HepG2 (cell line): ENCODE data around the gene ABCG4. TPM values are rescaled to one million over a fixed set of nuclear protein-coding genes. Genes with fewer than 3 reads are reported as not detected.
A peak's percentile ranks its signal among the peaks of the same experiment; 100 is the strongest.

ENCODE experiments used
- ARHGAP35 ChIP-seq: sonication (generic); formaldehyde crosslinking; IDR thresholded peaks from 2 replicates; pipeline ENCODE4 v1.9.0; 2022; ENCODE audit warnings: mild to moderate bottlenecking, inconsistent platforms, moderate library complexity, missing genetic modification reagents, borderline replicate concordance
- BCLAF1 ChIP-seq: fragments of 450-650 bp; IDR thresholded peaks from 2 replicates; pipeline ENCODE4 v1.6.1; 2017; ENCODE audit warnings: mild to moderate bottlenecking
- GABPA ChIP-seq, 2 experiments: IDR thresholded peaks; 2 replicates each; pipeline ENCODE4 v1.6.1; 2011 to 2016; ENCODE audit warnings: low read depth in 2 of 2, low read length in 1 of 2, missing biosample characterization in 1 of 2, missing genetic modification characterization in 1 of 2
- GMEB2 ChIP-seq: IDR thresholded peaks from 2 replicates; pipeline ENCODE4 v1.6.1; 2016; ENCODE audit warnings: missing biosample characterization, missing genetic modification reagents, low read depth
- GPBP1L1 ChIP-seq: sonication (generic); formaldehyde crosslinking; IDR thresholded peaks from 2 replicates; pipeline ENCODE4 v1.5.0; 2020; ENCODE audit warnings: mild to moderate bottlenecking, missing genetic modification reagents
- GRHL1 ChIP-seq: sonication (generic); formaldehyde crosslinking; conservative IDR thresholded peaks from 2 replicates; pipeline ENCODE4 v1.8.0; 2022; ENCODE audit warnings: missing genetic modification reagents
- MIER3 ChIP-seq: IDR thresholded peaks from 2 replicates; pipeline ENCODE4 v1.6.1; 2016; ENCODE audit warnings: missing compliant biosample characterization, borderline replicate concordance
- MIXL1 ChIP-seq: IDR thresholded peaks from 2 replicates; pipeline ENCODE4 v1.6.1; 2016
- PAWR ChIP-seq: sonication (generic); formaldehyde crosslinking; IDR thresholded peaks from 2 replicates; pipeline ENCODE4 v1.4.0; 2020; ENCODE audit warnings: missing genetic modification reagents, mild to moderate bottlenecking, borderline replicate concordance
- PTBP1 ChIP-seq: fragments of 200-400 bp; formaldehyde crosslinking; IDR thresholded peaks from 2 replicates; pipeline ENCODE4 v1.6.1; 2018; ENCODE audit warnings: low read length, low read depth; ENCODE audit not compliant: poor library complexity, severe bottlenecking
- SIX4 ChIP-seq: sonication (generic); formaldehyde crosslinking; IDR thresholded peaks from 2 replicates; pipeline ENCODE4 v1.4.0; 2020; ENCODE audit warnings: missing genetic modification reagents
- SP5 ChIP-seq: IDR thresholded peaks from 2 replicates; pipeline ENCODE4 v1.6.1; 2016; ENCODE audit warnings: low read depth, borderline replicate concordance
- SPEN ChIP-seq: sonication (generic); formaldehyde crosslinking; IDR thresholded peaks from 2 replicates; pipeline ENCODE4 v1.5.1; 2020; ENCODE audit warnings: low read depth, mild to moderate bottlenecking, missing genetic modification reagents
- ZC3H4 ChIP-seq: sonication (generic); formaldehyde crosslinking; IDR thresholded peaks from 2 replicates; pipeline ENCODE4 v1.4.0; 2020; ENCODE audit warnings: missing genetic modification reagents, borderline replicate concordance
- ZNF362 ChIP-seq: sonication (generic); formaldehyde crosslinking; IDR thresholded peaks from 2 replicates; pipeline ENCODE4 v1.4.0; 2020; ENCODE audit warnings: missing genetic modification reagents, mild to moderate bottlenecking, borderline replicate concordance
- ZNF720 ChIP-seq: sonication (generic); formaldehyde crosslinking; IDR thresholded peaks from 2 replicates; pipeline ENCODE4 v1.4.0; 2020; ENCODE audit warnings: missing genetic modification reagents
- ZNF747 ChIP-seq: sonication (generic); formaldehyde crosslinking; IDR thresholded peaks from 2 replicates; pipeline ENCODE4 v1.8.1; 2023; ENCODE audit warnings: missing genetic modification reagents, mild to moderate bottlenecking, borderline replicate concordance
- ZNF878 ChIP-seq: sonication (generic); formaldehyde crosslinking; IDR thresholded peaks from 2 replicates; pipeline ENCODE4 v1.8.1; 2023; ENCODE audit warnings: mild to moderate bottlenecking, missing genetic modification reagents, moderate library complexity
- ZNF883 ChIP-seq: sonication (generic); formaldehyde crosslinking; IDR thresholded peaks from 2 replicates; pipeline ENCODE4 v1.5.1; 2020; ENCODE audit warnings: mild to moderate bottlenecking, missing genetic modification reagents; ENCODE audit errors: not compliant biosample characterization
- ZSCAN12 ChIP-seq: sonication (generic); formaldehyde crosslinking; IDR thresholded peaks from 2 replicates; pipeline ENCODE4 v1.9.0; 2021; ENCODE audit warnings: mild to moderate bottlenecking, missing genetic modification reagents
- polyA plus RNA-seq, 8 experiments: library from polyadenylated mRNA; depleted of rRNA in 3 of 8; stranded (reverse) in 7 of 8; unstranded in 1 of 8; fragments of >200 nt; fragmentation: Illumina TruSeq in 4 of 8; extraction: Trizol in 4 of 8; gene quantifications; 2 replicates each; pipeline versions ENCODE4 v1.2.1 to v1.2.3, GENCODE V29; 2011 to 2016; ENCODE audit warnings: low read depth in 4 of 8, missing spikeins in 1 of 8, mixed read lengths in 1 of 8; ENCODE audit not compliant: insufficient read depth in 1 of 8
- total RNA-seq, 5 experiments: library from RNA; depleted of rRNA; stranded (reverse); fragments of >200 nt; fragmentation: Illumina TruSeq; extraction: Trizol; gene quantifications; 2 replicates each; pipeline ENCODE4 v1.2.3, GENCODE V29; 2016; ENCODE audit warnings: low read depth in 1 of 5

ABCG4 gene
- total and polyA plus RNA-seq, 2 of the 13 experiments (the other 11 are each of a cell fraction or from before 2014, with no cell fraction given), result not detected

GRCh38 chr11:119168471-119169281 is 19.8 kb downstream of the ABCG4 start, which contains the start of gene NLRX1 (continued):
- no peak for TF ChIP-seq BCLAF1
- TF ChIP-seq ZNF362 (CRISPR knock-in tag), result no peak
- 0 out of 2 replicates have a peak, but pooled peaks have one; percentile 16 for TF ChIP-seq ZC3H4
- TF ChIP-seq SPEN (CRISPR knock-in tag), result peak; percentile 74
- TF ChIP-seq GMEB2 (CRISPR knock-in tag), result no peak
- no peak for TF ChIP-seq ARHGAP35
- 0 out of 2 replicates have a peak, but pooled peaks have one; percentile 43 for TF ChIP-seq ZNF878 (CRISPR knock-in tag)
- TF ChIP-seq ZSCAN12 (CRISPR knock-in tag), result no peak
- no peak for TF ChIP-seq ZNF883 (CRISPR knock-in tag)
- TF ChIP-seq GRHL1 (CRISPR knock-in tag), result no peak
- TF ChIP-seq MIXL1 (CRISPR knock-in tag), result no peak
- no peak; the same call in 1 of the 2 replicates for TF ChIP-seq SIX4 (CRISPR knock-in tag)
- TF ChIP-seq PTBP1, result no peak
- TF ChIP-seq ZNF747 (CRISPR knock-in tag), result peak; percentile 67; the same call in 1 of the 2 replicates
- TF ChIP-seq SP5 (CRISPR knock-in tag), result no peak
- TF ChIP-seq PAWR (CRISPR knock-in tag), result no peak
- no peak for TF ChIP-seq GPBP1L1 (CRISPR knock-in tag)
- TF ChIP-seq MIER3, result no peak
- no peak for TF ChIP-seq ZNF720
- TF ChIP-seq GABPA (IDR thresholded peaks at IDR 0.05; ENCODE audit: low read depth, low read length), result no peak
- TF ChIP-seq GABPA (CRISPR knock-in tag; IDR thresholded peaks at IDR 0.05; ENCODE audit: low read depth), result no peak
